ENCODE data around the gene TOGARAM2.

- no peak for TF ChIP-seq YY1 (IDR thresholded peaks at IDR 0.05; ENCODE audit: low read depth)
- TF ChIP-seq TAF1 (IDR thresholded peaks at IDR 0.05; ENCODE audit: low read depth), result no peak
- TF ChIP-seq TCF12 (IDR thresholded peaks at IDR 0.05; ENCODE audit: low read depth), result no peak
- TF ChIP-seq NFIC (IDR thresholded peaks at IDR 0.05), result no peak
- no peak for TF ChIP-seq FOXM1 (IDR thresholded peaks at IDR 0.05; ENCODE audit: borderline replicate concordance, low read depth)
- TF ChIP-seq CREB1 (IDR thresholded peaks at IDR 0.05; ENCODE audit: low read depth), result no peak
- TF ChIP-seq EP300 (IDR thresholded peaks at IDR 0.05; ENCODE audit: borderline replicate concordance), result no peak
- no peak for TF ChIP-seq RAD21 (IDR thresholded peaks at IDR 0.05; ENCODE audit: low read depth)
- no peak for TF ChIP-seq REST (IDR thresholded peaks at IDR 0.05; ENCODE audit: low read depth)
- TF ChIP-seq EGR1 (IDR thresholded peaks at IDR 0.05), result no peak
- TF ChIP-seq, protein P1, sequence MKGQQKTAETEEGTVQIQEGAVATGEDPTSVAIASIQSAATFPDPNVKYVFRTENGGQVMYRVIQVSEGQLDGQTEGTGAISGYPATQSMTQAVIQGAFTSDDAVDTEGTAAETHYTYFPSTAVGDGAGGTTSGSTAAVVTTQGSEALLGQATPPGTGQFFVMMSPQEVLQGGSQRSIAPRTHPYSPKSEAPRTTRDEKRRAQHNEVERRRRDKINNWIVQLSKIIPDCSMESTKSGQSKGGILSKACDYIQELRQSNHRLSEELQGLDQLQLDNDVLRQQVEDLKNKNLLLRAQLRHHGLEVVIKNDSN (IDR thresholded peaks at IDR 0.05), result no peak
These were observed 91.2 kb downstream of the TOGARAM2 start for GRCh38 chr2:29072251-29072650.
